ENCODE data around the gene CNBP.
"Not testable (repeated sequence)": the region's sequence is repeated elsewhere in the genome, so short reads cannot be mapped to it uniquely, and the experiment has no call there.

The CNBP gene

GRCh38 chr3:129204473-129204872 is 20.8 kb upstream of the CNBP start:
- H3K36me3 Mint-ChIP-seq (ENCODE audit: low read depth) = peaks cover 6% of the 10 kb centered on the region
- no peaks in the 10 kb centered on the region for H3K9me3 Mint-ChIP-seq
- no peaks in the 10 kb centered on the region for H3K27me3 Mint-ChIP-seq
- intact Hi-C loops (cut with micrococcal nuclease) = no loop called here
- H3K4me1 Mint-ChIP-seq (ENCODE audit: low read depth) = peaks cover 13% of the 10 kb centered on the region
- no peak overlapping the region for H3K27ac Mint-ChIP-seq
- H3K4me3 Mint-ChIP-seq = no peak overlapping the region

DNA sequence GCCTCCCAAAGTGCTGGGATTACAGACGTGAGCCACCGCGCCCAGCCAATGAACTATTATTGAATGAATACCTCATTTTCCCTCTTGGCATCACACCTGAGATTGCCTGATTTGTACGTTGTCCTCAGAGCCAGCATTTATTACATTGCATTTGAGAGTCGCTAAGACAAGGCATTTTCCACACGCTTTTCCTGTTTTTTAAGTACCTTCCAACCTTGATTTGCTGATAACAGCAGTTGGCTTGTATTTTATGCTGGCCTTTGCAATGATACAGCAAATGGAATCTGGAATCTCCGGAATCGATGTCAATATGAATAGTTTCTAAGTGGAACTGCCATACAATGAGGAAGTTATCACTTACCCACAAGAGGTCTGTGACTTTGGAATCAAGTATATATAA is 15.7 kb upstream of the CNBP start:
- H3K4me3 Mint-ChIP-seq = no peak overlapping the region
- peaks cover 38% of the 10 kb centered on the region for H3K4me1 Mint-ChIP-seq (ENCODE audit: low read depth)
- H3K9me3 Mint-ChIP-seq = no peaks in the 10 kb centered on the region
- H3K27me3 Mint-ChIP-seq = no peaks in the 10 kb centered on the region
- intact Hi-C loops (cut with micrococcal nuclease) = no loop called here
- H3K27ac Mint-ChIP-seq = peak overlapping the region; percentile 61
- H3K36me3 Mint-ChIP-seq (ENCODE audit: low read depth) = peaks cover 6% of the 10 kb centered on the region

GRCh38 chr3:129197321-129197720 is 13.6 kb upstream of the CNBP start:
- Mint-ChIP-seq H3K9me3 (no peaks in the 10 kb centered on the region), H3K36me3 (ENCODE audit: low read depth) (peaks cover 11% of the 10 kb centered on the region), H3K4me3 (no peak overlapping the region), H3K27me3 (no peaks in the 10 kb centered on the region), H3K27ac (peak overlapping the region; percentile 76), H3K4me1 (ENCODE audit: low read depth) (peaks cover 38% of the 10 kb centered on the region)
- intact Hi-C loops (cut with micrococcal nuclease) = no loop called here

DNA sequence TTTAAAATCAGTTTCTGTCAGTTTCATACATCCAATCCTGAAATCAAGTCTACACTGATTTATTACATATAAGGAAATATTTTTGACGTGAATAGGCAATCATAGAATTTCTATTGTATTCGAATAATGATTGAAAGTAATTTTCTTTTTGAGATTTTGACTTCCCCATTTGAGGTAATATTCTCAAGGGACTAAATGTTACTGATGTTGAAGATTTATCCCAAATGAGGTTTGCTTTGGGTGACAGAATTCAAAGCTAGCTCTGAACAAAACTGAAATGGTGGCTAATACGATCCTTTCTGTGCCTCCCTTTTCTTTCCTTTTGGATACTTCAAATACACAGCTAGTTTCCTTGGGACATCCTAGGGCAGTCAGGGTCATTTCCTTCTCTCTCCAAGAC is 12.9 kb upstream of the CNBP start:
- peak overlapping the region; percentile 76 for H3K27ac Mint-ChIP-seq
- intact Hi-C loops (cut with micrococcal nuclease) = no loop called here

DNA sequence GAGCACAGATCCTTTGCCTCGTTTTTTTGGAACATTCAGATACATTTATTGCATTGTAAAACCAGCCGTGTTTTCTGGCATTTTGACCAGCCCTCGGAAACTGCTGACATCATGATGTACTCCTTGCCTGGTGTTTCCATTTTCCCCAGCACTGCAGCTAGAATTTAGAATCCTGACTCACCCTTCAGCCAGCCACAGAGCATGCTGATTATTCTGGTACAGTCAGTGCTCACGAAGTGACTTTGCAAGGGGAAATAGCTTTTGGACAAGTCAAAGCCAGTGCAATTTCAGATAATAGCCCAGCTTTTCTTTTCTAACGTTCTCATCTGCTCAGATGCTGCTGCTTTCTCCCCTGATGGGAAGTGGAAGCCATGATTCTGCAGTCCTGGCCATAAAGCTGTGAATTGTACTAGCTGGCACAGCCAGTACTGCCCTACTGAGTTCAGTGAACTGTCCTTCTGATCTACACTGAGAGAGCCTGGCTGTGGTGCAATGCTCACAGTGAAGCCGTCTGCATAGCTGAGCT is 12.1 kb upstream of the CNBP start:
- Mint-ChIP-seq H3K4me3 (peak overlapping the region; percentile 35), H3K4me1 (ENCODE audit: low read depth) (peaks cover 38% of the 10 kb centered on the region), H3K27me3 (no peaks in the 10 kb centered on the region), H3K9me3 (no peaks in the 10 kb centered on the region), H3K27ac (peak overlapping the region; percentile 86), H3K36me3 (ENCODE audit: low read depth) (peaks cover 8% of the 10 kb centered on the region)
- intact Hi-C loops (cut with micrococcal nuclease) = no loop called here

More for the DNA sequence above, 12.9 kb upstream of the CNBP start:
- peaks cover 38% of the 10 kb centered on the region for H3K4me1 Mint-ChIP-seq (ENCODE audit: low read depth)
- peaks cover 11% of the 10 kb centered on the region for H3K36me3 Mint-ChIP-seq (ENCODE audit: low read depth)
- no peaks in the 10 kb centered on the region for H3K9me3 Mint-ChIP-seq
- no peak overlapping the region for H3K4me3 Mint-ChIP-seq
- H3K27me3 Mint-ChIP-seq = no peaks in the 10 kb centered on the region

- peaks cover 13% of the 10 kb centered on the region for H3K4me1 Mint-ChIP-seq (ENCODE audit: low read depth)
- H3K27ac Mint-ChIP-seq; H3K4me3 Mint-ChIP-seq; intact Hi-C loops (cut with micrococcal nuclease); H3K9me3 Mint-ChIP-seq; H3K27me3 Mint-ChIP-seq; H3K36me3 Mint-ChIP-seq (ENCODE audit: low read depth): not testable (repeated sequence)
These were observed 6.1 kb upstream of the CNBP start for GRCh38 chr3:129189793-129190192.

DNA sequence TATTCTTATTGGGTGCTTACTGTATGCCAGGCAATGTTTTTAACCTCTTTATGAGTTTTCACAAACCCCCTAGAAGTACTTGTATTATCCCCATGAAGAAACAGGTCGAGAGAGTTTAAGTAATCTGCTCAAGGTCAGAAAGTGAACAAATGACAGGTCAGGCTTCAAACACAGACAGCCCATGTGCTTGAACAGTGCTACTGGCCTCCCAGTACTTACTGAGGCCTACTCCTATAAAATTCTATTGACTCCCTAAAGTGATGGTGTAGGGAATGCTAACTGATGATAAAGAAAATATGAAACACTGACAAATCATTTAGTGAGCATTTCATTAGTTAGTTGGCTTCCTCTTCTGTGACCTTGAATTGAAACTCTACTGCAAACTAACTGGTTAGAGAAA is 4.2 kb upstream of the CNBP start:
- H3K4me3 Mint-ChIP-seq = no peak overlapping the region
- no peaks in the 10 kb centered on the region for H3K9me3 Mint-ChIP-seq
- no peak overlapping the region for H3K27ac Mint-ChIP-seq
- peaks cover 16% of the 10 kb centered on the region for H3K36me3 Mint-ChIP-seq (ENCODE audit: low read depth)
- H3K27me3 Mint-ChIP-seq = no peaks in the 10 kb centered on the region
- intact Hi-C loops (cut with micrococcal nuclease) = no loop called here
- H3K4me1 Mint-ChIP-seq (ENCODE audit: low read depth) = peaks cover 13% of the 10 kb centered on the region

- Mint-ChIP-seq H3K27me3 (no peaks in the 10 kb centered on the region), H3K36me3 (ENCODE audit: low read depth) (peaks cover 37% of the 10 kb centered on the region), H3K27ac (peak overlapping the region; percentile 99), H3K4me1 (ENCODE audit: low read depth) (peaks cover 13% of the 10 kb centered on the region), H3K4me3 (peak overlapping the region; percentile 58), H3K9me3 (no peaks in the 10 kb centered on the region)
- intact Hi-C loops (cut with micrococcal nuclease) = no loop called here
These were observed 2.1 kb upstream of the CNBP start for GRCh38 chr3:129185783-129186182.

DNA sequence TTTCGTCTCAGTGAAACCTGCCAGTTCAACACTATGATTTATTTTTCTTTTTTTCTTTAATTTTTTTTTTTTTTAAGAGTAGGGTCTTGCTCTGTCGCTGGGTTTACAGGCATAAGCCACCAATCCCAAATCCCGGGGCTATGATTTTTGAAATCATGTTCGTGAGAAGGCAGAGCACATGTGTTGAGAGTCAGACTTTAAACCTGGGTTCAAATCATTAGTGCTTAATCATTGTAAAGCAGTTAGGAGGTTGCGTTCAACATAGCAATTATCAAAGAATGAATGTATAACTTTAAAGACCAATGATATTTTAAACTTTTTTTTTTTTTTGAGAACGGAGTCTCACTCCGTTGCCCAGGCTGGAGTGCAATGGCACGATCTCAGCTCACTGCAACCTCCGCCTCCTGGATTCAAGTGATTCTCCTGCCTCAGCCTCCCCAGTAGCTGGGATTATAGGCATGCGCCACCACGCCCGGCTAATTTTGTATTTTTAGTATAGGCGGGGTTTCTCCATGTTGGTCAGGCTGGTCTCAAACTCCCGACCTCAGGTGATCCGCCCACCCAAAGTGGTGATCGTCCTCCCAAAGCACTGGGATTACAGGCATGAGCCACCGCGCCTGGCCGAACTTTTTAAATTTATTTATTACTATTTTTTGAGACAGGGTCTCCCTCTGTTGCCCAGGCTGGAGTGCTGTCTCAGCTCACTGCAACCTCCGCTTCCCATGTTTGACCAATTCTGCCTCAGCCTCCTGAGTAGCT is 1.3 kb upstream of the CNBP start:
- H3K27me3 Mint-ChIP-seq; H3K9me3 Mint-ChIP-seq; intact Hi-C loops (cut with micrococcal nuclease): not testable (repeated sequence)
- H3K4me1 Mint-ChIP-seq (ENCODE audit: low read depth) = peaks cover 20% of the 10 kb centered on the region
- peak overlapping the region; percentile 58 for H3K4me3 Mint-ChIP-seq
- peaks cover 45% of the 10 kb centered on the region for H3K36me3 Mint-ChIP-seq (ENCODE audit: low read depth)
- H3K27ac Mint-ChIP-seq = peak overlapping the region; percentile 99

- intact Hi-C loops (cut with micrococcal nuclease) = no loop called here
- Mint-ChIP-seq H3K4me1 (ENCODE audit: low read depth) (peaks cover 25% of the 10 kb centered on the region), H3K27me3 (no peaks in the 10 kb centered on the region), H3K9me3 (no peaks in the 10 kb centered on the region), H3K4me3 (peak overlapping the region; percentile 92), H3K36me3 (ENCODE audit: low read depth) (peaks cover 51% of the 10 kb centered on the region), H3K27ac (peak overlapping the region; percentile 99)
These were observed 631 bp upstream of the CNBP start for GRCh38 chr3:129184396-129184657.

DNA sequence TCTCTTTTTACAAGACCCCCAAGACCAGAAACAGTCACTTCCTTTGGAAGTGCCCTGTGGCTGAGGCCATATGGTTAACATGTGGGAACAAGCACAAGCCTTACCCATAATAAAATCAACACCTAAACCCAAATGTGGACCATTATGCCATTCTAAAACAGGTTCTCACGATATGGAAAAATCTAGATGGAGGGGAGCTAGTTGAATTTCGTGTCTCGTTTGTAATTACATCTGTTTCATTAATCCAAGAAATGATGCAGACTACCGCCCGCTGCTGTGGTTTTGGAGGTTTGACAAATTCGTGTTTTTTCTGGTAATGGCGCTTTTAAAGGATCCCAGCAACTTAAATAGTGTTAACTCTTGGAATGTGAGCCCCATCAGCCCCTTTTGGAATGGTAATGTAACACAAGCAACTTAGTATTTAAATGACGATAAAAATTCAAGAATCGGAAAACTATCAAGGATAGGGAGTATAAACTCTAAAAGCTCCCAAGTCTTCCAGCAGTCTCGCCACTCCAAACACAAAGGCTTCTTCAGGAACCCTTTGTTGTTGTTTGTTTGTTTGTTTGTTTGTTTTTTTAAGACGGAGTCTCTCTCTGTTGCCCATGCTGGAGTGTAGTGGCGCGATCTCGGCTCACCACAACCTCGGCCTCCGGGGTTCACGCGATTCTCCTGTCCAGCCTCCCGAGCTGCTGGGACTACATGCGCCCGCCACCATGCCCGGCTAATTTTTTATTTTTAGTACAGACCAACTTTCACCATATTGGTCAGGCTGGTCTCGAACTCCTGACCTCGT is 1.1 kb downstream of the CNBP start:
- peaks cover 29% of the 10 kb centered on the region for H3K4me1 Mint-ChIP-seq (ENCODE audit: low read depth)
- H3K27ac Mint-ChIP-seq = peak overlapping the region; percentile 99
- peaks cover 69% of the 10 kb centered on the region for H3K36me3 Mint-ChIP-seq (ENCODE audit: low read depth)
- no peaks in the 10 kb centered on the region for H3K27me3 Mint-ChIP-seq
- peak overlapping the region; percentile 92 for H3K4me3 Mint-ChIP-seq
- intact Hi-C loops (cut with micrococcal nuclease) = loop anchor here (1.0 to 2.0 kb wide), 2 partner anchors 60 to 63 kb away; no protein-coding TSS in a partner anchor
- no peaks in the 10 kb centered on the region for H3K9me3 Mint-ChIP-seq

GRCh38 chr3:129181819-129182218 is 1.9 kb downstream of the CNBP start:
- H3K27me3 Mint-ChIP-seq = no peaks in the 10 kb centered on the region
- intact Hi-C loops (cut with micrococcal nuclease) = loop anchor here (2.0 kb wide), 1 partner anchor 59 kb away; no protein-coding TSS in a partner anchor
- no peaks in the 10 kb centered on the region for H3K9me3 Mint-ChIP-seq
- peaks cover 34% of the 10 kb centered on the region for H3K4me1 Mint-ChIP-seq (ENCODE audit: low read depth)
- peak overlapping the region; percentile 92 for H3K4me3 Mint-ChIP-seq
- H3K27ac Mint-ChIP-seq = peak overlapping the region; percentile 99
- H3K36me3 Mint-ChIP-seq (ENCODE audit: low read depth) = peaks cover 76% of the 10 kb centered on the region

DNA sequence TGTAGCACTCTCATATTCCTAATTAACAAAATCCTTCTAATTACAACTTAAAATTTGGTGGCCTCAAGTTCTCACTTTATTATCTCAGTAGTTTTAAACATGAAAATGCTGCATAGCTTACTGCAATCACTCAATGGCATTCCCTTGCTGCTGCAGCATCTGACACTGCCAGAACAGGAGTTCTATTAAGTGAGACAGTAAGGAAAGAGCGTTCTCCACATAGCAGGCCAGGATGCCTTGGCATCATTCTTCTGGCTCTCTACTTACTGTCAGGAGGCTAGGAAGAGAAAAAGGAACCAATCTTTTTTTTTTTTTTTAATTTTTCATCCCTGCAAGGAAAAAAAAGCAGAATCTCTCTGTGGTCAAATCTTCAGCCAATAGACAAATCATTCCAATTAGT is 3.2 kb downstream of the CNBP start:
- Mint-ChIP-seq H3K27me3 (no peaks in the 10 kb centered on the region), H3K36me3 (ENCODE audit: low read depth) (peaks cover 90% of the 10 kb centered on the region)

GRCh38 chr3:129176051-129176450 is 7.6 kb downstream of the CNBP start:
- Mint-ChIP-seq H3K4me1 (ENCODE audit: low read depth) (peaks cover 59% of the 10 kb centered on the region), H3K4me3 (peak overlapping the region; percentile 10), H3K27ac (no peak overlapping the region), H3K27me3 (no peaks in the 10 kb centered on the region), H3K36me3 (ENCODE audit: low read depth) (peaks cover 96% of the 10 kb centered on the region), H3K9me3 (no peaks in the 10 kb centered on the region)
- intact Hi-C loops (cut with micrococcal nuclease) = no loop called here

More for the DNA sequence above, 3.2 kb downstream of the CNBP start:
- intact Hi-C loops (cut with micrococcal nuclease) = no loop called here
- peak overlapping the region; percentile 99 for H3K27ac Mint-ChIP-seq
- peak overlapping the region; percentile 92 for H3K4me3 Mint-ChIP-seq
- H3K4me1 Mint-ChIP-seq (ENCODE audit: low read depth) = peaks cover 39% of the 10 kb centered on the region
- H3K9me3 Mint-ChIP-seq = no peaks in the 10 kb centered on the region

All from dendritic cell treated with granulocyte-macrophage colony-stimulating factor and Interleukin-4, amounts not matched to agents 40 ng/mL and 50 ng/mL, for 4 days (primary cell).